ENCODE measurements around the gene ALK. TPM values are rescaled to one million over a fixed set of nuclear protein-coding genes. Genes with fewer than 3 reads are reported as not detected.

Gene ALK
- total and polyA plus RNA-seq, 10 of the 15 experiments (the other 5 are each of a cell fraction or from before 2014, with no cell fraction given) = 0.11 TPM; not detected in 9

DNA sequence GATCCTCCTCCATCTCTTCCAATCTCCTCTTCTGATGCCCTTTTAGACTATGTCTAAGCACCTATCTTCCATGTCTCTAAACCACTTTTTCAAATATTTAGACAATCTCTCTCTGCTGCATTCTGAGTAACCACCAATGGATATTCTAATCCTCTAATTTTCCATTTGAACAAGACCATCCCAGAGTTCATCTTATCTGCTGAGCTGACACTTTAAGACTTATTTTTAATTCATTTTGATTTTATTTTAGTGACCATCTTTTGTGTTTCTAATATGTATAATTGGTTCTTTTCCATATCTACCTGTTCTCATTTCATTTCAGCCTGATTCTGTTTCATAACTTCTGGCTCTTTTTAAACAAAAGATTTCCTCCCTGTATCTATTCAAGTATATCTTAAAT is 436.3 kb downstream of the ALK start:
- FAIRE-seq = no peak
- Histone ChIP-seq H2AFZ (ENCODE audit: control insufficient read depth, low read depth, low read length) (no peak overlapping the region), H3K9me3 (replicated peaks; ENCODE audit: control insufficient read depth, insufficient read depth, low read length) (no peaks in the 10 kb centered on the region), H3K36me3 (ENCODE audit: control insufficient read depth in 2 of 2, insufficient read depth in 2 of 2, low read length in 1 of 2) (no peaks in the 10 kb centered on the region), H3K9ac (ENCODE audit: control insufficient read depth, insufficient read depth, low read length) (no peak overlapping the region), H4K20me1 (ENCODE audit: control insufficient read depth, insufficient read depth) (no peaks in the 10 kb centered on the region), H3K27me3 (replicated peaks in 1 of 2; ENCODE audit: control insufficient read depth in 2 of 2, insufficient read depth in 2 of 2, low read length in 1 of 2) (no peaks in the 10 kb centered on the region; a peak in 1 of 4 replicates), H3K79me2 (ENCODE audit: control insufficient read depth, insufficient read depth, low read length) (no peaks in the 10 kb centered on the region), H3K4me2 (ENCODE audit: control insufficient read depth, insufficient read depth) (no peak overlapping the region), H3K27ac (ENCODE audit: control insufficient read depth, insufficient read depth) (no peak overlapping the region), H3K4me3 (no peak overlapping the region), H3K4me1 (ENCODE audit: control insufficient read depth, insufficient read depth, low read length) (no peaks in the 10 kb centered on the region)
- BruUV-seq (replicated peaks) = no TSS peak
- ChIA-PET POLR2A (no interaction called here), SMC1A (ENCODE audit: uncharacterized antibody, unreplicated experiment) (no interaction called here), RAD21 (ENCODE audit: unreplicated experiment) (no interaction called here), CTCF (no interaction called here)
- intact Hi-C loops (cut with micrococcal nuclease; ENCODE audit: unreplicated experiment) (no loop called here), in situ Hi-C loops (cut with MboI) (no loop called here)
- DNase-seq (ENCODE audit: low read depth, low spot score) = no peak
- TF ChIP-seq STAT3 (IDR thresholded peaks at IDR 0.05; ENCODE audit: low read depth, low read length) (no peak), NFYA (IDR thresholded peaks at IDR 0.05; ENCODE audit: borderline replicate concordance, low read depth, low read length) (no peak), JUNB (IDR thresholded peaks at IDR 0.05) (no peak), TAF1 (IDR thresholded peaks at IDR 0.05; ENCODE audit: borderline replicate concordance, low read depth, low read length) (no peak), GATAD2B (conservative IDR thresholded peaks at IDR 0.05; ENCODE audit: low read depth) (no peak), MXI1 (IDR thresholded peaks at IDR 0.05; ENCODE audit: low read depth, low read length) (no peak), ZZZ3 (IDR thresholded peaks at IDR 0.05; ENCODE audit: control insufficient read depth, insufficient read length, low read depth) (no peak), FOXM1 (IDR thresholded peaks at IDR 0.05; ENCODE audit: low read depth, low read length) (no peak)
- TF ChIP-seq, protein P1, sequence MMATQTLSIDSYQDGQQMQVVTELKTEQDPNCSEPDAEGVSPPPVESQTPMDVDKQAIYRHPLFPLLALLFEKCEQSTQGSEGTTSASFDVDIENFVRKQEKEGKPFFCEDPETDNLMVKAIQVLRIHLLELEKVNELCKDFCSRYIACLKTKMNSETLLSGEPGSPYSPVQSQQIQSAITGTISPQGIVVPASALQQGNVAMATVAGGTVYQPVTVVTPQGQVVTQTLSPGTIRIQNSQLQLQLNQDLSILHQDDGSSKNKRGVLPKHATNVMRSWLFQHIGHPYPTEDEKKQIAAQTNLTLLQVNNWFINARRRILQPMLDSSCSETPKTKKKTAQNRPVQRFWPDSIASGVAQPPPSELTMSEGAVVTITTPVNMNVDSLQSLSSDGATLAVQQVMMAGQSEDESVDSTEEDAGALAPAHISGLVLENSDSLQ (IDR thresholded peaks at IDR 0.05) = no peak
- TF ChIP-seq, protein P2, sequence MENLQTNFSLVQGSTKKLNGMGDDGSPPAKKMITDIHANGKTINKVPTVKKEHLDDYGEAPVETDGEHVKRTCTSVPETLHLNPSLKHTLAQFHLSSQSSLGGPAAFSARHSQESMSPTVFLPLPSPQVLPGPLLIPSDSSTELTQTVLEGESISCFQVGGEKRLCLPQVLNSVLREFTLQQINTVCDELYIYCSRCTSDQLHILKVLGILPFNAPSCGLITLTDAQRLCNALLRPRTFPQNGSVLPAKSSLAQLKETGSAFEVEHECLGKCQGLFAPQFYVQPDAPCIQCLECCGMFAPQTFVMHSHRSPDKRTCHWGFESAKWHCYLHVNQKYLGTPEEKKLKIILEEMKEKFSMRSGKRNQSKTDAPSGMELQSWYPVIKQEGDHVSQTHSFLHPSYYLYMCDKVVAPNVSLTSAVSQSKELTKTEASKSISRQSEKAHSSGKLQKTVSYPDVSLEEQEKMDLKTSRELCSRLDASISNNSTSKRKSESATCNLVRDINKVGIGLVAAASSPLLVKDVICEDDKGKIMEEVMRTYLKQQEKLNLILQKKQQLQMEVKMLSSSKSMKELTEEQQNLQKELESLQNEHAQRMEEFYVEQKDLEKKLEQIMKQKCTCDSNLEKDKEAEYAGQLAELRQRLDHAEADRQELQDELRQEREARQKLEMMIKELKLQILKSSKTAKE (IDR thresholded peaks at IDR 0.05; ENCODE audit: low read depth, poor library complexity, severe bottlenecking) = no peak
- TF ChIP-seq, protein P3, sequence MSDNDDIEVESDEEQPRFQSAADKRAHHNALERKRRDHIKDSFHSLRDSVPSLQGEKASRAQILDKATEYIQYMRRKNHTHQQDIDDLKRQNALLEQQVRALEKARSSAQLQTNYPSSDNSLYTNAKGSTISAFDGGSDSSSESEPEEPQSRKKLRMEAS (IDR thresholded peaks at IDR 0.05; ENCODE audit: low read depth, low read length) = no peak
- no peak for ATAC-seq

Data from GM12878 (cell line).